SIG-M5 (cell line): ENCODE results near the gene GHRL.

Experiments used
- DNase-seq: peaks from one replicate; lab custom pipeline; 2025; lab: John Stamatoyannopoulos, UW

GHRL gene

GRCh38 chr3:10327592-10327991 lies 34.8 kb upstream of the GHRL start:
- DNase-seq, result no peak

DNA sequence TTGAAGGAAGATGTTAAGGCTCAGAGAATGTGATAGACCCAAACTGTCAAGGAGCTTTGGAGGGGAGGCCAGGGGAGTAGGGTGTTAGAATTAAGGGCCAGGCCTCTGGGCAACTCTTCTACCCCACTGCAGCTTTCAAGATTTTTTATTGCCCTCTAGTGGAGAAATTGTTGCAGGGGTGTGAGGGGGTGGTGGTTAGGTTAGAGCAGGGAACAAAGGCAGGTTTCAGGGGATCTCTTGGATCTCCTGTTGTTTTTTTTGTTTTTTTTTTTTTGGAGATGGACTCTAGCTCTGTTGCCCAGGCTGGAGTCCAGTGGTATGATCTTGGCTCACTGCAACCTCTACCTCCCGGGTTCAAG lies 29.6 kb upstream of the GHRL start:
- DNase-seq, result no peak

- DNase-seq, result no peak
Measured at GRCh38 chr3:10321630-10322351, 29.0 kb upstream of the GHRL start.

- no peak for DNase-seq
Measured at GRCh38 chr3:10320320-10320677, 27.6 kb upstream of the GHRL start.

DNA sequence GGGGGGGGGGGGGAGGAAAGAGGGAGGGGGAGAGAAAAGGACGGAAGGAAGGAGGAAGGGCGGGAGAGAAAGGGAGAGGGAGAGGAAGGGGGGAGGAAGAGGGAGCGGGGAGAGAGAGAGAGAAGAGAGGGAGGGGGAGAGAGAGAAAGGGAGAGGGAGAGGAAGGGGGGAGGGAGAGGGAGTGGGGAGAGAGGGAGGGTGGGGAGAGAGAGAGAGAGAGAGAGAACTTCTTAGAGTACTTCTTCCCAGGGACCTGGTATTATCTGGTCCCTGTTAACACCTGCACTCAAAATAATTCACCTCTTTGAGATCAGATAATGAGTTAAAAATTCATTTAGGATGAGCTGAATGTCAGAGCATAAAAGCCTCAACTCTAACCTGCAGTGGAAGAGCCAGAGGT lies 27.1 kb upstream of the GHRL start:
- no peak for DNase-seq

- DNase-seq, result no peak
Measured at GRCh38 chr3:10319251-10319650, 26.5 kb upstream of the GHRL start.

- no peak for DNase-seq
Measured at GRCh38 chr3:10317961-10318350, 25.2 kb upstream of the GHRL start.

DNA sequence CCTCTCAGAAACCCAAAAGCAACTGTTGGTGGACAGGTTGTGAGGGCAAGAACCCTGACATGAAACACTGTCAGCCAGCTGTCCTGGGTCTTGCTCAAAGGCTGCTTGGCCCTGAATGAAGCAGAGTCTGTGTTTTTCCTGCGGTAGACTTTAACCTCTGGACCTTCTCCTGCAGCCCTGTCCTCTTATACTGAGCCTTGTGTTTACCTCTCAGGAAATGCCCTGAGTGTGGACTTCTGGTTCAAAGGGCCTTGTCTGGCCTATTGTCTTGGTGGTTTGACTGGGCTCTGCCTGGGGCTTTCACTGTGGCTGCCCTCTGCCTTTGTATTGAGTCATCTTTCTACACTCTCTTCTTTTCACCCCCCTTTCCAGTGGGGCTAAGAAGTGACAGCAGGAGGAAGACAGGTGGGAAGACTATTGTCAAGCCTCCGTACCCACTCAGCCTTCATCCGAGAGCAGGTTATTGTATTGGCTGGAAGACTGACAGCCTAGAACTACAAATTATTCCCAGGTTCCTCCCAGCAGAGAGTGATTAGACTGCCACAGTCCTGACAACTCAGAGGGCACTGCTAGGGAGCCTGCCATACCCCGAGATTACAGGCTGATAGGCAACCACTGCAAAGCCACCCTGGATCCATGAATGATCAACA lies 24.7 kb upstream of the GHRL start:
- no peak for DNase-seq

- DNase-seq, result no peak
Measured at GRCh38 chr3:10315771-10316344, 23.1 kb upstream of the GHRL start.

- DNase-seq, result no peak
Measured at GRCh38 chr3:10315101-10315500, 22.4 kb upstream of the GHRL start.

DNA sequence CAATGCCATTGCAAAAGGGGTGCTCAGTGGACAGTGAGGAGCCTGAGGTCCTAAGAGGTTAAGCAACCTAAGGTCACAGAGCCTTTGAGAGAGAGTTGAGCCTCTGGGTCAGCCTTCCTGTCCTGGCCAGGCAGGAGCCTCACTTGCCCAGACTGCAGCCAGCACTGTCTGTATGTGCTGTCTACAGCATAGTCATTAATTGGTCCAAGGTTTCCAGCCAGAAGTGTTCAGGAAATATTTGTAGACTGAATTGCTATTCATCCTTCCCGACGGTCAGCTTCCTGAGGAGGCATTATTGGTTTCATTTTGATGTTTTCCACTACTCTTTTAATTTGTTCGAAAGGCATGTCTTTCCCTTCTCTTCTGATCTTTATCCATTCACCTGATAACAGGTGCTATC lies 20.1 kb upstream of the GHRL start:
- no peak for DNase-seq

- DNase-seq, result no peak
Measured at GRCh38 chr3:10312391-10312790, 19.6 kb upstream of the GHRL start.

DNA sequence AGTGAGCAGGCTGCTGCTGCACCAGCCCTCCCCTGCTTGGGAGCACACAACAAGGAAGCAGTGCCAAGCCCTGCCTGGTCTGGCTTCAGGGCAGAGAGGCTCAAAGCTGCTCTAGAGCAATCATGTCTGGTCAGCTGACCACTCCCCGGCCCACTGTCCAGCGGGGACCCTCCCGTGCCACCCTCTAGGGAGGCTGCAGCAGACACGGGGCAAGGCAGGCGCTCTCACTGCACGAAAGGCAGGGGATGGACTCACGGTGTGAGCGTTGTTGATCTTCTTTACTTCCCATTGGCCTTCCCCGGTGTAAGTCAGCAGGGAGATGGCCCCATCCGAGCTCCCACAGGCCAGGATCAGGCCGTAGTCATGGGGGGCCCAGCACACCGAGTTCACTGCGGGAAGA lies 19.0 kb upstream of the GHRL start:
- DNase-seq, result no peak

- DNase-seq, result no peak
Measured at GRCh38 chr3:10310578-10310977, 17.8 kb upstream of the GHRL start.

- DNase-seq, result no peak
Measured at GRCh38 chr3:10309736-10310135, 17.0 kb upstream of the GHRL start.

GRCh38 chr3:10308678-10309077 lies 15.9 kb upstream of the GHRL start:
- DNase-seq, result no peak

DNA sequence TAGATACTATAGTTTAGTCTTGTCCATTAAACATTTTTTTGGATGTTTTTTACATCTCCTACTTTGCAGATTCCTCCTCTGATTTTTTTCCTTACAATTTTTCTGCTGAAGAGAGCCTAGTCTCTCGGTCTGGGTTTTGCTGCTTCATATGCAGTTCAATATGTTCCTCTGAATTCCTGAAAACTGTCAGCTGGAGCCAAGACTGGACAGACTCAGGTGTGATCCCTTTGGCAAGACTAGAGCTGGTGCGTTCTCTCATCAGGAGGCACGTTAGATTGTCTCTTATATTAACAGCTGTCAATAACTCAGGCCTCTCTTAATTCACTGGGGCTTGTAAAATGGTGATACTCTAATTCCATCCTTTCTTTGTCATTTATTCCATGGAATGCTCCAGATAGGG lies 13.4 kb upstream of the GHRL start:
- no peak for DNase-seq

GRCh38 chr3:10305331-10305902 lies 12.7 kb upstream of the GHRL start:
- no peak for DNase-seq

- DNase-seq, result no peak
Measured at GRCh38 chr3:10304905-10305304, 12.2 kb upstream of the GHRL start.

DNA sequence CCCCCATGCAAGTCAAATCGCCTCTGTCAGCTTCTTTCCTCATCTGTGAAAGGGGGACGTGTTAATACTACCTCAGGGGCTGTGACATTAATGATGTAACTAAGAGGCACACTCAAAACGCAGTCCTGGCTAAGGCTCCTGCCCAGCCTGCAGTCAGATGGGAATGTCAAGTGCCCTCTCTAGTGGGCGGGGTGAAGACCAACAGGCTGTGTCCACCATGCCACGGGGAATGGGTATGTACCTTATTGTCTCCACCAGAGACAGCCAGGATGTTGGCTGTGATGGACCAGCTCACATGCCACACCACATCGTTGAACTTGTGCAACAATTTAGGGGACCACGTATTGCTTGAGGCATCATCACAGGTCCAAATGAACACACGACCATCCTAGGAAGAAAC lies 11.0 kb upstream of the GHRL start:
- no peak for DNase-seq

- DNase-seq, result no peak
Measured at GRCh38 chr3:10303105-10303504, 10.4 kb upstream of the GHRL start.

DNA sequence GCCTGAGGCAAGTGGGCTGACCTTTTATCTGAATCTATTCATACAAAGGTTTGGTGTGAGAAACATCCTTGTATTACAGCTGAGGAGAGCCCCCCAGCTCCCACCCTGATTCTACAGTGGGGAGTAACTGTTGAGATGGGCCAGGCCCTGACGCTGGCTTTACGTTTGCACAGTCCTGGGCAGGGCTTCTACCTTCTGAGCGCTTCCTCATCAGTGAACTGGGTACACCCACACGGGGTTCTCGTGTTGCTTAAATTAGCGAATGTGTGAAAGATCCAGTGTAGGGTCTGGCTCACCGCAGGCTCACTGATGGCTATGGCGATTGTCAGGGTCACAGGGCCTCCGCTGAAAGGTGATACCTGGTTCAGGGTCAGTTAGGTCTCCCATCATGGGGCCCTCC lies 7.3 kb upstream of the GHRL start:
- no peak for DNase-seq

GRCh38 chr3:10299679-10300078 lies 6.9 kb upstream of the GHRL start:
- DNase-seq, result no peak

DNA sequence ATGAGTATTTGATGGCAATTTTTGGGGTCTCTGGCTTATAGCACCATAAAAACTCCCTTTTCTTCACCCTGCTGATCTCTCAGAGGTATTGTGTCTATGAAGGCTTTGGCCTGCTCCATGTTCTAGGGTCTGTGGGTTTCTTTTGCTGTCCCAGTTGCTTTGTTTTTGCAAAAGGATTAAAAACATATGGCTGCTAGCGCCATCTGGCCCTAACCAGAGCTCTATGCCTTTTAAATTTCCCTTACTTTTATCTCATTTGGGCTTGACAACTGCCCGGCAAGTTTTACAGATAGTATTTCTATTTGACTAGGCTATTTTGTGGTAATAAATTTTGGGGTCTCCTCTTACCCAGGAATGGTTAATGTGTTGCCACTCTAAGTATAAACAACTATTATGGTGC lies 6.4 kb upstream of the GHRL start:
- DNase-seq, result no peak
